Stimulated activated CD4-positive, alpha-beta T cell treated with anti-CD3 and anti-CD28 coated beads, Interleukin-12 subunit alpha, Interleukin-12 subunit beta, amount 100 ng/mL, for 48 hours (primary cell): ENCODE results near the gene NCOA5.

ENCODE experiments used
- DNase-seq, 3 donors: peaks; one replicate each; pipeline ENCODE4 v3.0.0-alpha.2; 2020; ENCODE audit warnings: low read depth in 2 of 3, low spot score in 1 of 3

The NCOA5 gene

DNA sequence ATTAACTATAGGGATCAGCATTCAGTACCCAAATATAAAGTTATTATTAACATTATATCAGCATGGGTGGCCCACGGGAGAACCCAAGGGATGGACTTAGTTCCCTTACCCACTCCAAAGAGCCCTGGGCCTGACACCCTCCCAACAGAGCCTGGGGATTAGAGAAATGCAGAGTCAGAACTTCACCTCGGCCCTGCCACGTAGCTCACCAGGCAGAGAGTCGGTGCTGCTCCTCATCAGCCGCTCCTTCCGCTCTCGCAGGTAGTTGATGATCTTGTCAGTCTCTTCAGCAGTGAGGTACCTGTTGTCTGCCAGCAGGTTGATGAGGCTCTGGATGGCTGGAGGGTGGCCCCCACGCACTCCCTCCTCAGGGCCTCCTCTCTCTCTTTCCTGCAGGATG lies 26.6 kb downstream of the NCOA5 start:
- no peak for DNase-seq

DNA sequence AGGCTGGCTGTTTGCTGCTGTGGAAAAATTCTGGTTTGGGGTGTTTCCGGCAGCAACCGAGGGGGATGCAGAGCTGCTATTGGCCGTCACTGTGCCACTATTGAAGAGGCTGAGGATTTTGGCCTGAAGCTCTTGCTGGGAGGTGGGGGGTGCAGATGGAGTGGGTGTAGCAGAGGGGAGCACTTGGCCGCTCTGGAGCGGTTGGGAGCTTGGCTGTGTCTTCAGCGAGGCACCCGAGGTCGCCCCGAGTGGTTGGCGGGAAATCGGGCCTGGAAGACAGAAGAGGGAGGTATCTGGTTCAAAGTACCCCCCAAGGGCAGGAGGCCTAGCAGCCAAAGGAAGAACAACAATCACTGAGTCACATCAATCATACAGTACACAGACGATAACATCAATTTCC lies 27.1 kb downstream of the NCOA5 start:
- no peak for DNase-seq

DNA sequence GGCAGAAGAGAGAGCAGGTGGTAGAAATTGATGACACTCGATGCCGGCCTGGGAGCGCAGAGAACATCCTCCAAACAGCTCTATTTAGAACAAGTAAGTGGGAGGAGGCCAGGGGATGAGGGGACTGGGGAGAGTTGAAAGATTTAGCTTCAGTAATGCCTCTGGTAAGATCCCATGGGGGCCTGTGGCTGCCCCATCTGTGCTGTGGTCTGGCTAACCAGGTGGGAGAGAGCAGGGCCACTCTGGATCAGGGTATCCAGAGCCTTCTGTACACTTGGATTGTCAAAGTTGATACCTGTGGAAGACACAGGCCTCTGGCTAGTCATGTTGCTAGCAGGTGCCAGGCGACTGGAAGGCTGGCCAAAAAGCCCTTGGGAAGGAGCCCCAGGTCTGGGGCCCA lies 27.6 kb downstream of the NCOA5 start:
- no peak for DNase-seq

GRCh38 chr20:46060975-46061374 lies 28.8 kb downstream of the NCOA5 start:
- DNase-seq = no peak

DNA sequence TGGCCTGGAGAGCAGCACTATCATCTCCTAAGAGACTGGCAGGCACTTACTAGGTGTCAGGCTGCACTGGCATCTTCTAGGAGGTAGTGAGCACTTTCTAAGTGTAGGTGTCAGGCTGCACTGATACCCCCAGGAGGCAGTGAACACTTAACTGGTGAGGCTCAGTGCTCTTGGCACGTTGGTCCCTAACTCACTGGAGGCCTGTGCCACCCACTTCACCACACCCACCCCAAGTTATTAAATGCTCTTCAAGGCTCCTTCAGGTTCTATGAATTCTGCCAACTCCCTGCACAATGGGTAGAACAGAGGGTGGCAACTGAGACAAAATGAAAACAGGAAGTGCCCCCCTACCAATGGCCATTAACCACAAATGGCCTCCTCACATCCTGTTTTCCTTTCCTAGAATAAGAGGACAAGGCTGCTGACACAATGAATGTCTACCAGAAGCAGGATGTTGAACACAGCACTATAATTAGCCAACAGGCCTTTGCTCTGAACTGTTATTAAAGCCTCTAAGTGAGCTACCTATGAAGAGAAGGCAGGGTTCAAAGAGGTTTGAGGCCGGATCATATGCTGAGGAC lies 29.4 kb downstream of the NCOA5 start:
- no peak for DNase-seq

DNA sequence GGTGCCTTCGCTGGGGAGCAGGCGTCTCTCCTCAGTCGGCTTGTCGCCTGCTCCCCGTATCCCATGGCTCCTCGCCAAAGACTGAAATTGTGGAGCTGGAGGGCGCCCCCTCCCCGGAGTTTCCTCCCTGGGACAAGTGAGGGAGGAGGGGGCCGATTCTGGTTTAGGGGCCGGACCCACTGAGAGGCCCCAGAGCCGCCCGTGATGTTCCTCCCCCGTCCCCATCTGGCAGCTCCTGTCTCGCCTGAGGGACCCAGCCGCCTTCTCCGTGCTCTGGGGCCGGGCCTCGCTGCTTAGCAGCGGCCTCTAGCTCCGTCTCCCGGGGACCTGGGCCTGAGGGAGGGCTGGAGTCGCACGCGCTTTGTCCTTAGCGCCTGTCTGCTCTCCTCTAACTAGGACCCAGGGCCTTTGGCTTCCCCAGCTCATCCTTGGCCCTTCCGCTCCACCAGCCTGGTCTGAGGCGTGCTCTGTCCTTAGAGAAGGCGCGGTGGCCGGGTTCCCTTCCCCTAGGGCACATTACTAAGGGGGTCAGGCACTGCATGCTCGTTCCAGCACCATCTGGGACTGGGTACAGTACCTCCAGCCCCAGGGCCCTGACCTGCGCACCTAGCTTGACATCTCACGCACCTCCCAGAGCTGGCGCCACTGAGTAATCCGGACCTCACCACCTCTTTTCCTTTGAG lies 31.0 kb downstream of the NCOA5 start:
- DNase-seq = no peak

DNA sequence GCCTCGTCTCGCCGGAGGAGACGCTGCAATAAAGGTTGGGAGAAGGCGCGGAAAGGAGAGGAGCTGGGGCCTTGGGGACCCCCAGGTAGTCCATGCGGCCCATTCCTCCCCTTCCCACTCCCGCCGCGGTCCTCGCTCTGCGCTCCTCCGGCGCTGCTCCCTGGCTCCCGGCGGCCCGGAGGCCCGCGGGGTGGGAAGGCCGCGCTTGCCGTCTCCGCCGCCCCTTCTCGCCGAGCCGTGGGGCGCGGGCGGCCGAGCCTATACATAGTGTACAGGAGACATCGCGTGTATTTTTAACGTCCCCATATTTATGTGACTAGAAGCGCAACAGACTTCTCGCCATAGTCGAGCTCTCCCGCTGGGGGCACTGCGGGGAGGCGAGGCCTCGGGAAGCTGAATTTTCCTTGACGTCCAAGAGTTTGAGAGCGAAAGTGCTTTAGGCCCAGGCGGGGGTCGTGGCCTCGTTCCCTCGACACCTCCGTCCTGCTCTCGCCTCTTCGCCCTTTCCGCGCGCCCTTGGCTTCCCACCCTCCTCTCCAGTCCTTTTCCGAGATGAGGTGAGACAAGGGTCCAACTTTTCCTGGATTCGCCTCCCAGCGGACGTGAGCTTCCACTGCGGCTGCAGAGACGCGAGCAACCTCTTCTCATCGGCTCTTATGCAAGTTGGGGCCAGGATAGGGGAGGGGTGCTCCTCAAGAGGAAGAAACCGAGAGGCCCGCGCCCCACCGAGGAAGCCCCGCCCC lies 31.7 kb downstream of the NCOA5 start:
- no peak for DNase-seq

GRCh38 chr20:46056970-46057855 lies 32.5 kb downstream of the NCOA5 start:
- DNase-seq = no peak

DNA sequence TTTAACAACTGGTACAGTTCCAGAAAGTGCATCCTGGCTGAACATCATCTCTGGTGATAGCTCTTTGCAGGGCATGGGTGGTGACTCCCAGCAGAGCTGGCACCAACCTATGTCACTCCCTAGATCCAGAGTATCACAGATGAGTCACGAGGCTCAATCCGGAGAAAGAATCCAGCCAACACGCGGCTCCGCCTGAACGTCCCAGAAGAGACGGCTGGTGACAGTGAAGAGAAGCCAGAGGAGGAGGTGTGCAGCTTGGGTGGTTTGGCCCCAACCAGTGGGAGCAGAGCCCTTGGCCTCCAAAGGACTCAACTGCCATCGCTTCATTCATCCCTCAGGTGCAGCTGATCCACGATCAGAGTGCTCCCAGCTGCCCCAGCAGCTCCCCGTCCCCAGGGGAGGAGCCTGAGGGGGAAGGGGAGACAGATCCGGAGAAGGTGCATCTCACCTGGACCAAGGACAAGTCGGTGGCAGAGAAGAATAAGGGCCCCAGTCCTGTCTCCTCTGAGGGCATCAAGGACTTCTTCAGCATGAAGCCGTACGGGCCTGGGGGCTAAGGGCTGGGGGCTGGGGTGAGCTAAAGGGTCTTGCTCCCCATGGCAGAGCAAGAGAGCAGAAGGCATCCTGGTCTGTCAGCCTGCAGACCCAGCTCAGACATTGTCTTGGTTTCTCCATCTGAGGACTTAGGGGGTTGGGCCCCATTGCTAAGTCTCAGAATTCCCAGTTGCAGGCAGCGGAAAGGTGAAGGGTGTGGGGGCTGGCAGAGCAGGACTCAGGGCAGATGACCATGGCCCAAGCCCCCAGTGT lies 33.5 kb downstream of the NCOA5 start:
- DNase-seq = no peak

GRCh38 chr20:46055269-46055668 lies 34.5 kb downstream of the NCOA5 start:
- DNase-seq = no peak

GRCh38 chr20:46054606-46055005 lies 35.2 kb downstream of the NCOA5 start:
- DNase-seq = no peak

DNA sequence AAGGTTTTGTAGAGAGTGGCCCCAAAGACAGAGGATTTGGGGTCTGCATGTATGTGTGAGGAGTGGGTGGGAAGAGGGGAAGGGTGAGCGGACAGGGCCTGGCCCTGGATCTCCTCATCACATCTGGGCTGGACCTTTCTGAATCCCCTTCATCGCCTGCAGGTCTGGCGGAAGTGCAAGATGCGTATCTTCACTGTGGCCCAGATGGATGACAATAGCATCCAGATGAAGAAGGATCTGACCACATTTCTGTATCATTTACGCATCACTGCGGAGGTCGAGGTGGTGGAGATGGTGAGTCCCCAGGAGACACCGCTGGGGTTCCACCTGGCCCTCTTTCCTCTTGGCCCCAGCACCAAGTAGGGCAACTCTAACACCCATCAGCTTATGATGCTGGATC lies 36.3 kb downstream of the NCOA5 start:
- DNase-seq = no peak

GRCh38 chr20:46051556-46052308 lies 38.0 kb downstream of the NCOA5 start:
- no peak for DNase-seq

DNA sequence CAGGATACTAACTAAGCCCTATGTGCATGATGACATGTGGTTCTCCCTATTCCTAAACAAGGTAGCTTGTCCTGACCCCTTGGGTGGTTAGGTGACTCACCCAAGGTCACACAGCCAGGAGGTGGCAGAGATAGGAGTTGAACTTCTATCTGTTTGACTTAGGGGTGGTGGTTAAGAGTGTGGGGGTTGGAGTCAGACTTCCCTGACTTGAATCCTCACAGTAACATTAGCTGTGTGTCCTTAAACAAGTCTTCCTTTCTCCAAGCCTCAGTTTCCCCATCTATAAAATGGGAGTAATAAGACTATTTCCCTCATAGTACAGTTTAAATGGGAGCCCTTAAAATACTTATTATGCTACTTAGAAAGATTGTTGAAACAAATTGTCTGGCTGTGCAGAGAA lies 38.9 kb downstream of the NCOA5 start:
- DNase-seq = no peak

DNA sequence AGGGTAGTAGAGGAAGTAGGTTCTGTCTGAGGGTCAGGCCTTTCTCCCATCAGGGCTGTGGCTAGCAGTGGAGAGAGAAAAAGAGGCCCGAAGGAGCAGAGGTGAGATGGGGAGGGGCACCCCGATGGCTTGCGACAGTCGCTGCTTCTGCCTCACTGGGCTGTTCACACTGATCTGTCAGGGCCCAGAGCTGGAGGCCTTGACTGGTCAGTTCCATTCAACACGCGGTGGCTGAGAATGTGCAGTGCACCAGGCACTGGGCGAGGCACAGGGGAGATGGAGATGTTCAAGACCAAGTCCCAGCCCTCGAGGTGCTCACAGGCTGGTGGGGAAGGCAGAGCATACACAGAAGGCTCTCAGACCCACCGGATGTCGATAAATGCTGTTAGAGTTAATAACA lies 39.3 kb downstream of the NCOA5 start:
- DNase-seq = no peak

- DNase-seq = no peak
These were observed 39.9 kb downstream of the NCOA5 start for GRCh38 chr20:46049815-46050214.

DNA sequence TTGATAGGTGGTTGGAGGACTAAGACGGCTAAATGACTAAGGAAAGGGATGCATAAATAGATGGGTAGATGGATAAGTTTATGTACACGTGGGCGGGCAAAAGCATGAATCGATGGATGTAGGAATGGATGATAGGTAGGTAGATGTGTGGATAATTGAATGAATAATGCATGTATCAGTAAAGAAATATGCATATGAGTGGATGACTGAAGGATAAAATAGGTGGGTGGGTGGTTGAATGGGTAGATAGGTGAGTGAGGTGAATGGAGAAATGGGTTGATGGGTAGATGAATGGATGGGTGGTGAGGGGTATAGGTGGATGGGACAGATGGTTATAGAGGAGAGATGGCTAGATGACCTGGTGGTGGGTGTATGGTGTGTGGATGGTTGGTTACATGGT lies 40.6 kb downstream of the NCOA5 start:
- DNase-seq = no peak

DNA sequence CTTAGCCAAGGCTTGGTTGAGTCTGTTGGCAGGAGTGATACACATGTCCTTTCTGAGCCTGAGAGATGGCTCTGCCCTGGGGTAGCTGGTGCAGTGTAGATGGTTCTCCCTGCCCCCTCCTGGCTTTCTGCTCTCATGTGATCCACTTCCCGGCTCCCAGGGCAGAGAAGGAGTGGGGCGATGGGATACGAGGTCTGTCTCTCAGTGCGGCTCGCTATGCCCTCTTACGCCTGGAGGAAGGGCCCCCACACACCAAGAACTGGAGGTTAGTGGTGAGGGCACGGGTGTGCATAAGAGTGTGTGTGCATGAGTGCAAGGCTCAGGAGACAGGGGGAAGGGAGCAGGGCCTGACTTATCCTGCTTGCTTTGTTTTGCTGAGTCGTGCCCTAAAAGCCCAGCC lies 41.9 kb downstream of the NCOA5 start:
- DNase-seq = no peak

DNA sequence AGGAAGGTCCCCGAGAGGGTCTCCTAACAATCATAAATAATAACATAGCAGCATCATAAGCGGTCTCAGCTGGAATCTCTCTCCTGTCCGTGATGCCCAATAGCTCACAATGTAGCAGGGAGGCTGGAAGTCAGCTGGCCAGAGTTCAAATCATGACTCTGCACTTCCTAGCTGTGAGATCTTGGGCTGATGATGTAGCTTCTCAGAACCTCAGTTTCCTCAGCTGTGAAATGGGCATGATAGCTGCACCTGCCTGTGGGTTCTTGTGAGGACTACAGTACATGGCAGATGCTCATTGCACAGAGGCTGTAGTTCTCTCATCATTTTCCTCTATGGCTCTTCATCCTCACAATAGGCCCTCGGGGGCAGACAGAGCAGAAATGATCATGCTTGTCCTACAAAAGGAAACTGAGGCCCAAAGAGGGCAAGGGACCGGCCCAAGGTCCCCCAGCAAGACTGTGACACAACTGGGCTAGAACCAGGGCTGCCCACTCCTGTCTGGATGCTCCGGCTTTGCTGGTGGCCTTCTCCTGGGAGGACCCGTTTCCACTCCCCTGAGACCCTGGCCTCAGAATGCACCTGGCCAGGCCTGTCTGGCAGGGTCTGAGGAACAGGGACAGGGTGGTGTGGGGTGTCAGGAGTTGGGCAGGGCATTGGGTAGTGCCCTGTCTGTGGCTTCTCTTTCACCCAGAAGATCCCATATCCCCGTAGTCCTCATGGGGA lies 43.0 kb downstream of the NCOA5 start:
- no peak for DNase-seq
